Activated CD4-positive, alpha-beta T cell treated with anti-CD3 and anti-CD28 coated beads, Interleukin-2, amount 50 U/mL, for 48 hours (primary cell): ENCODE data around the gene CLCN6.

Source experiments
- DNase-seq, 2 experiments: peaks; one replicate each; pipeline ENCODE4 v3.0.0-alpha.2; 2020

Gene CLCN6

DNA sequence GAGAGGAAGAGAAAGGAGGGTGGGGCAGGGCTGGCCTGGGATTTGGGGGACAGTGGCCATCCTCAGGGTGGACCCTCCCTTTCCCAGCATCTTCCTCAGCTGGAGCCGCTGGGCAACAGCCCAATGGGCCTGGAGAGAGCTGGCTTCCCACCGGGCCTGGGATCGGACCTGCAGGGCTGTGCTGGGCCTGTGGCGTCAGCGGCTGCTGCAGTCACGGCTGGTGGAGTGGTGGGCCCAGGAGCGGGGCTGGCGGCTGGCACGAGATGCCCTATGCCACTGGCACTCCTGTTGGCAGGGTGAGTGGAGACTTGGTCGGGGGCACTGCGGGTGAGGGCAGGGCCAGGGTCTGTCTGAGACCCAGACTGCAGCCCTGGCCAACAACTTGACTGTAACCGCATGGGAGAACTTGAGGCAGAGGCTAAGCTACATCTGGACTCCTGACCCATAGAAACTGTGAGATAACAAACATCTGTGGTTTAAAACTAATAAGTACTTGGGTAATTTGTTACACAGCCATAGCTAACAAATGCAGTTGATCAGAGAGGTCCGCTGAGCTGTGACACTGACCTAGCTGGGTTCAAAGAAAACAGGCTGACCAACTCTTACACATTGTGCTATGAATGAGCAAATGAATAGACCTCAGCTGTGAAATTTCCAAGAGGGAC is 26.1 kb upstream of the CLCN6 start:
- DNase-seq: no peak

- no peak for DNase-seq
Observed at GRCh38 chr1:11780380-11781147, 25.4 kb upstream of the CLCN6 start.

DNA sequence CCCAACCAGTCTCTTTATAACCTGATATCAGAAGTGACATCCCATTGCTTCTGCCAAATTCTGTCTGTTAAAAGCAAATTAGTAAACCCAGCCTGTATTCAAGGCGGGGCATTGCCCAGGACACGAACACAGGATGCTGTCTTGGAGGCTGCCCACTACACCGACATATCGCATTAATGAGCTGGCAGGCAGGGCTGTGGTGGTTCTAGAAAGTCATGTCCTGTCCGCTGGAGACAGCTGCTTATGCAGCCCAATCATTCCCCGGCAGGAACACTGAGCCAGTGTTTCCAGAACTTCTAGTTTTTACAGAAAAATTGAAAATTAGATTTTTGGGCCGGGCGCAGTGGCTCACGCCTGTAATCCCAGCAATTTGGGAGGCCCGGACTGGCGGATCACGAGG is 24.7 kb upstream of the CLCN6 start:
- DNase-seq: no peak

DNA sequence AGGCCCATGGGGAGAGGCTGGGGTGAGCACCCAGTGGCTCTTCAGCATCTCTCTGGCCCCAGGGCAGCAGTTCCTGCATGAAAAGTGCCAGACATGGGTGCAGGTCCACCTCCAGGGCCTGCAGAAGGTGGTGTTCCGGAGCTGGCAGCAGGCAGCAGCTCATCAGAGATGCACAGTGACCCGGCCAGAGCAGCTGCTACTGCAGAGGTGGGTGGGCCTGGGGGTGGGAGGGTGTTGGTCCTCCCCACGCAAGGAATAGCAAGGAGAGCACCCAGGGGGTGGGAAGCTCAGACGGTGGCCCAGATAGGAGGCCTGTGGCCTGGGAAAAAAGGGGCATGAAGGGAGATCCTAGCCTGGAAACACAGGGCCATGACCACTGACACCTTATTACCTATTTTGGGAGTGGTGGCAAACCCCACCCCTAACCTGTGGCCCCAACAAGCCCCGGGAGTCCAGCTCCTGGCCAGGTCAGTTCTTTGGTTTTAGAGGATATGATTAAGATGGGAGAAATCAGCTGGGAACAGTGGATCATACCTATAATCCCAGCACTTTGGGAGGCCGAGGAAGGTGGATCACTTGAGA is 23.8 kb upstream of the CLCN6 start:
- DNase-seq: no peak

DNA sequence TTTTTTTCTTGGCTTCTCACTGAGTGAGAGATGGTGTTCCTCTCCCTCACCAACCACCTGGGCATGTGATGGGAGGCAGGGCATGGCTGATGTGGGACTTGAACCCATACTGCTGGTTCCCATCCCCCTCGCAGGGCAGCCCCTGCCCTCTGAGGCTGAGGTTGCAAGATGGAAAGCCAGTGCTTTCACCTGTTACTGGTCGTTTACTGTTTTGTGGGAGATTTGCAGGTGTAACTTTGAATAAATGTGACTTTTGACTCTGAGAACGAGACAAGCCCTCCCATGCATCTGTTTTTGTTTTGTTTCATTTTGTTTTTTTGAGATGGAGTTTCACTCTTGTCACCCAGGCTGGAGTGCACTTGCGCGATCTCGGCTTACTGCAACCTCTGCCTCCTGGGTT is 22.4 kb upstream of the CLCN6 start:
- no peak for DNase-seq

GRCh38 chr1:11784256-11784992 is 21.6 kb upstream of the CLCN6 start:
- DNase-seq: no peak

DNA sequence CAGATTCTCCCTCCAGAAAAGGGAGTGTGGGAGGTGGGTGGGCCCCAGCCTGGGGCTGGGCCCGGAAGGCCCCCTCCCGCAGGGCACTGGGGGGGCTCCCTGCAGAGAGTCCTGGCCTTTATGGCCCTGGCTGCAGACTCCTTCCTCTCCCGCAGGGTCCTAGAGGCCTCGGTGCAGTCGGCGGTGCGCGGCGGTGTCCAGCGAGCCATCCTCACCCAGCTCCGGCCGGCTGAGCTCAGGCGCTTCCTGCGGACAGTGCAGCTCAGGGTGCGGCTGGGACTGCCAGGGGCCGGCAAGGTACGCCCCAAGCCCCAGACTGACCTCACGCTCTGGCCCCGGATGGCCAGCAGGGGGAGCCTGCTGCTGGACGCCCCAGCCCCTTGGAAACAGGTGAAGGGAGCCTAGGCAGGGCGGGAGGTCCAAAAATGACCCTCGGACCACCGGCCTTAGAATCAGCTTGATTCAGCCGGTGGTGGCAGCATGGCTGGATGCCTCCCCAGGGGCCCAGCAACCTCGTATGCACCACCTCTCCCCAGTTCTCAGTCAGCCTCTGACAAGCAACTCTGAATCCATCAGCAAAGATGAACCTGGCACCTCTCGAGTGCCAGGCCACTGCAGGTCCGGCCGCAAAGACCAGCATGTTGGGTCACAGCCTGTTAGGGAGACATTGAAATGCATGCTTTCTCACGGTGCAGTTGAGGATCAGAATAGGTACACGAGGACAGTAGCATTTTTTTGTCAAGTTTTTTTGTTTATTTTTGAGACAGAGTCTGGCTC is 20.8 kb upstream of the CLCN6 start:
- peak; percentile 51 to 66 for DNase-seq

GRCh38 chr1:11786168-11786567 is 19.8 kb upstream of the CLCN6 start:
- DNase-seq: no peak

GRCh38 chr1:11787251-11787803 is 18.7 kb upstream of the CLCN6 start:
- no peak for DNase-seq

DNA sequence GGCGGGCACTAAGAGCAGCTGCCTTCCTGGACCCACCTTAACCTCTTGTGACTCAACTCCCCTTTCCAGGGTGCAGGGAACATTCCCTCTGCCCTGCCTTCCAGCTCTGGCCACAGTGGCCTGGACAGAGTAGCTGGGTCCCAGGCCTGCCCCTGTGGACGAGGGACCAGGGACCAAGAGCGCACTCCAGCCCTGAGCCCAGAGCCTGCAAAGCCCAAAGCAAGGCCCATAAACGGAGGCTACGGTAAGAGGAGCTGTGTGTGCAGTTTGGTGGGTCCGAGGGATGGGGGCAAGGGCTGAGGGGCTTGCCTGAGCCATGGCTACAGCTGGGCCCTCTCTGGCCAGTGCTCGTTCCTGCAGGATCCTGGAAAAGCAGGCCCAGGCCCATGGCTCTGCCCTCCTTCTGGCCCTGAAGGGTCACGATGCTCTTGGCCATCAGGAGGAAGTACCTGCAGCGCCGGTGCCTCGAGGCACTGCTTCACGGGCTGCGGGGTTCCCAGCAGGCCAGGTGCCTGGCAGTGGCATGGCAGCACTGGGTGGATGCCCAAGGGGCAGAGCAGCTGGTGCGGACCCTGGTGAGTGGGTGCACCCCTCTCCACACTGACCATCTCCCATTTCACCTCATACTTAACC is 18.1 kb upstream of the CLCN6 start:
- DNase-seq: no peak

GRCh38 chr1:11788549-11789053 is 17.4 kb upstream of the CLCN6 start:
- DNase-seq: no peak

GRCh38 chr1:11789126-11790067 is 16.6 kb upstream of the CLCN6 start:
- DNase-seq: no peak

- DNase-seq: no peak
Observed at GRCh38 chr1:11790101-11790879, 15.7 kb upstream of the CLCN6 start.

DNA sequence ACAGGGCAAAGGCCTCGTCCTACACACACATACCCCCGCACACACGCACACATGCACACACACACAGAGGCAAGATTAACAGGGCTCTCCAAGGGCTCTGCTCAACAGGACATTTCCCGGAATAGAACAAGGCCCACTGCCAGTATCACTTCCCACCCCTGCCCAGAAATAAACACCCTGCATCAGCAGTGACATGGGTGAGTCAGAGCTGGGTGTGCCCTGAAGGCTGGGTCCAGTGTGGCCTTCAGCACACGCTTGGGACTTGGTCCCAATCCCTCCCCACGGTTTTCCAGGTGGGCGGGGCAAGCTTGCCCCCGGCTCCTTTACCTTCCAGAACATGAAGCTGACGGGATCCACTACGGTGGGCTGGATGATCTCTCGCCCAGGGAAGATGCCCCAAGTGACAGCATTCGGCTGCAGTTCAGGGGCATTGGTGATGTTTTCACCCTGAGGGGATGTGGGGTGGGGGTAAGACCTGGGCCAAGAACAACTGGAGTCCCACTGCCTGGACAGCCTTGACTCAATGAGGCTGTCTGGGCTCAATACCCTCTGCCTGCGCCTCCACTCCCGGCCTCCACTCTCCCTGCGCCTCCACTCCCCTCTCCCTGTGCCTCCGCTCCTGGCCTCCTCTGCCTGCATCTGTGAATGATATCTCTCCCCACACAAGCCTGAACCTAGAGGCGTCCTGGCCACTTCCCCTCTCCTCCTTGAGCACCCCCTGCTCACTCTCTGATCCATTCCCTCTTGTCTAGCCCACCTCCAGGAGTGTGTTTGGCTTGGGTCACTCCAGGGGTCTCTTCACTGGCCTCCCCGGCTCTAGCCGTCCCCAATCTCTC is 14.9 kb upstream of the CLCN6 start:
- DNase-seq: no peak

- DNase-seq: no peak
Observed at GRCh38 chr1:11792106-11792505, 13.9 kb upstream of the CLCN6 start.

GRCh38 chr1:11793819-11794218 is 12.2 kb upstream of the CLCN6 start:
- no peak for DNase-seq

- DNase-seq: no peak
Observed at GRCh38 chr1:11794446-11795237, 11.3 kb upstream of the CLCN6 start.
